GM19023 (cell line): ENCODE data around the gene ANKRD34C.
"Not testable (repeated sequence)": the region's sequence is repeated elsewhere in the genome, so short reads cannot be mapped to it uniquely, and the experiment has no call there.

Experiments used
- ATAC-seq: cut with Tn5 transposase; IDR thresholded peaks from one replicate; pipeline ENCODE4 v1.9.1; 2021; ENCODE audit warnings: mild to moderate bottlenecking, moderate library complexity; ENCODE audit not compliant: unreplicated experiment

Gene ANKRD34C

GRCh38 chr15:79310985-79311900 lies 28.7 kb downstream of the ANKRD34C start, which contains the start of gene TMED3:
Gene TMED3, plus strand, starts transcription at chr15:79311112. Its CDS starts 138 bp downstream, at chr15:79311250.
- peak; percentile 90 for ATAC-seq

GRCh38 chr15:79311901-79312553 lies 29.5 kb downstream of the ANKRD34C start:
- no peak for ATAC-seq

GRCh38 chr15:79314186-79314585 lies 31.7 kb downstream of the ANKRD34C start:
- ATAC-seq = no peak

GRCh38 chr15:79314811-79315210 lies 32.3 kb downstream of the ANKRD34C start:
- no peak for ATAC-seq

GRCh38 chr15:79315623-79316328 lies 33.3 kb downstream of the ANKRD34C start:
- no peak for ATAC-seq

- ATAC-seq = no peak
These were observed 34.3 kb downstream of the ANKRD34C start for GRCh38 chr15:79316864-79317263.

- not testable (repeated sequence) for ATAC-seq
These were observed 37.5 kb downstream of the ANKRD34C start for GRCh38 chr15:79319973-79320372.

GRCh38 chr15:79321876-79322275 lies 39.4 kb downstream of the ANKRD34C start:
- ATAC-seq = no peak

GRCh38 chr15:79322306-79322705 lies 39.8 kb downstream of the ANKRD34C start:
- no peak for ATAC-seq

GRCh38 chr15:79322945-79323344 lies 40.4 kb downstream of the ANKRD34C start:
- ATAC-seq = no peak

- ATAC-seq = no peak
These were observed 46.7 kb downstream of the ANKRD34C start for GRCh38 chr15:79329171-79329611.
